D721Med (cell line): ENCODE results near the gene KDM3B.
A peak's percentile ranks its signal among the peaks of the same experiment; 100 is the strongest.

Source experiments
- DNase-seq: peaks from one replicate; pipeline ENCODE4 v3.0.0; 2011; ENCODE audit warnings: low spot score; ENCODE audit not compliant: insufficient read length
- FAIRE-seq: peaks from 2 replicates; lab custom pipeline; 2011; peaks lifted over from hg19 to GRCh38; lab: Jason Lieb, UNC
- CTCF ChIP-seq: IDR thresholded peaks from 2 replicates; pipeline ENCODE4 v1.5.1; 2012; ENCODE audit warnings: mild to moderate bottlenecking, control low read depth; ENCODE audit not compliant: insufficient read depth; ENCODE audit errors: missing control alignments

Gene KDM3B

GRCh38 chr5:138448481-138449398 is 96.3 kb downstream of the KDM3B start:
- FAIRE-seq = no peak
- DNase-seq = no peak
- no peak for TF ChIP-seq CTCF

GRCh38 chr5:138449501-138450239 is 97.2 kb downstream of the KDM3B start:
- DNase-seq (peak; percentile 98), FAIRE-seq (no peak)
- peak; percentile 87 for TF ChIP-seq CTCF

- no peak for TF ChIP-seq CTCF
- FAIRE-seq = no peak
- DNase-seq = no peak
Observed at GRCh38 chr5:138450971-138451370, 98.5 kb downstream of the KDM3B start.

- no peak for TF ChIP-seq CTCF
- DNase-seq = no peak
- no peak for FAIRE-seq
Observed at GRCh38 chr5:138452720-138453119, 100.2 kb downstream of the KDM3B start.

GRCh38 chr5:138453590-138453989 is 101.1 kb downstream of the KDM3B start:
- TF ChIP-seq CTCF = no peak
- FAIRE-seq = no peak
- no peak for DNase-seq

- no peak for DNase-seq
- FAIRE-seq = no peak
- TF ChIP-seq CTCF = no peak
Observed at GRCh38 chr5:138454121-138454520, 101.6 kb downstream of the KDM3B start.
